ENCODE data around the gene CISH.

Gene CISH

DNA sequence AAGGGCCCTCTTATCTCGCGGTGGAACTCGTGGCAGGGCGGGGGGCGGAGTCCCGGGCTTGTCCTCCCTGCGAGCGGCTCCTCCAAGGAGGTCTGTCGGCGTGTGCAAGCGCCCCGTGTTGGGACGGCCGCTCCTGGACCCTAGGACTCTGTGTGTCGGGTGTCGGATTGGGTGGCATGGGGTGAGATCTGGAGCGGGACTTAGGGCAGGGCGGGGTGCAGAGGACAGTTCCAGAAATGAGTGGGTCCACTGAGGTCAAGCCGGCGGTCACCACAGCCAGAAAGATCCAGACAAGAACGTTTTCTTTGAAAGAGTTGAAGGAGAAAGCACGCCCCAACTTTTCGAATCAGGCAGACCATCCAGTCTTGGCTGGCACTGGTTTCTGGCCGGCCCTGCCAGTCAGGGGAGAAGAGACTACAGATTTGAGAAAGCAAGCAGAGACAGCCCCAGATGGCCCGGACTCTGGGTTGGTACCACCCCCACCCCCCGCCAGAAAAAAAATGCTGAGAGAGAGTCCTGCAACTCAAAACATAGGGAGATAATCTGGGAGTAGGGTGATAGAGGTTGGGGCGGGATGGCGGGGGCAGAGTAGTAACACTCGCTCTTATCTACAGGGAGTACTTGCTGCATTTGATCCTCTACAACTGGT is 784 bp upstream of the CISH start:
- DNase-seq = no peak

DNA sequence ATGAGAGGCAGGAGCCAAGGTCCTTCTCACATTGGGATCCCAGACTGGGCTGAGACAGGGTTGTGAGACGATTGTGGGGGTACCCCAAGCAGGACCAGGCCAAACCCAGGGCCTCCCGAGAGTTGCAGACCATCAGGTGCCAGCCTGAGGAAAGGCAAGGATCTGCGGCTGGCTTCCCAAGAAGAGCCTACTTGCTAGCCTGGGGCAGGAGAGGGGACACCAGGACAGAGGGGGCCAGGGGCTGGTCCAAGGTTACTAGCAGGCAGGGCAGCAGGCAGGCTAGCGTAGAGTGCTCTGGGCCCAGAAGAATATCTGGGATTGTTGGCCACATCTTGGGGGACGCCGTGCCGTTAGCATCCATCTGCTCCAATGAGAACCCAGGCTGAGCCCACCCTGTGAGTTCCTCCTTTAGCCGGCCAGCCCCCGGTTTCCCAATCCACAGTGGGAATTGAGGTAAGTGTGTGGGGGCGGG is 546 bp downstream of the CISH start:
- DNase-seq = no peak

DNA sequence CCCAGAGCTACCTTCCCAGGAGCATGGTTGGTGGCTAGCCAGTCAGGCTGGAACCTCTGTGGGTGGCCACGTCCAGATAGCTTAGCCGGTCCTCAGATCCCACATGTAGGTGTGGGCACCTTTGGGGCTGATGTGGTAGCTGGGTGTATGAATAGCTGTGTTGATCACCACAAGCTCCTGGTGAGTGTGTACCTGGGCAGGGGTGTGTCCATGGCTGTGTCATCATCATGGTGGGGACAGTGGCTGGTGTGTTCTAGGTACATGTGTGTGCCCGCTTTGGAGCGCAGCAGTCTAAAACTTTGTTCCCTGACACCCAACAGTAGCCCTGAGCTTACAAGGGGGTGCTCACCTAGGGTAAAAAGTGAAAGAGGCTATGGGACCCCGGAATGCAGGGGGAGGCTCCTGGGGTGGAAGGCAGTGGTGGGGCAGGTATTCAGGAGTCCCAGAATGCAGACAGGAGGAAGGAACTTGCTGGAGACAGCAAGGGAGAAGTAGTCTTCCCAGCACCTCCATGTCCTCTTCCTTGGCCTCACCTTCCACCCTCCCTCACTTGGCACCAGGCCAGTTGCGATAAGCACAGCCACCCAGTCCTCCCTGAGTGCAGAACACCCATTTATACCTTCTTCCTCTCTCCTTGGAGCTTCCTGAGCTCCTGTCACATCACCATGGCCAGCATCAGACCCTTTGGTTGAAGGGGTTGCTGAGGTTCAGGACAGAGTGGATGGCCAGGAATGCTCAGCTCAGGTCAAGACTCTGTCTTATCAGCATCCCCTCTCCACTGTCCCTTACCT is 1.2 kb downstream of the CISH start:
- DNase-seq = no peak

DNA sequence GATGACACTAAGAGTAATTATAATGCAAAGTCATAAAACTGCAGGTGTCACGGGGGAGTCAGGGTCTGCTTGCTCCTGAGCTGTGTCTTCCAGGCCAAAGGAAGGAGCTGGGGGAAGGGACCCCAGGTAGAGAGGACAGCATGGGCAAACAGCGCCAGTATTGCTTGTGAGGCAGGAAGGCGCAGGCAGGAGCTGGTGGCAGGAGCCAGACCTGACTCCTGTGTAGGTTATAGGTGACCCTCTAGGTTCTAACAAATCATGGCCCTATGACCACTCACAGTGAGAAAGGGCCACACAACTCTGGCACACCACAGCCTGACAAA is 1.9 kb downstream of the CISH start:
- DNase-seq = no peak

DNA sequence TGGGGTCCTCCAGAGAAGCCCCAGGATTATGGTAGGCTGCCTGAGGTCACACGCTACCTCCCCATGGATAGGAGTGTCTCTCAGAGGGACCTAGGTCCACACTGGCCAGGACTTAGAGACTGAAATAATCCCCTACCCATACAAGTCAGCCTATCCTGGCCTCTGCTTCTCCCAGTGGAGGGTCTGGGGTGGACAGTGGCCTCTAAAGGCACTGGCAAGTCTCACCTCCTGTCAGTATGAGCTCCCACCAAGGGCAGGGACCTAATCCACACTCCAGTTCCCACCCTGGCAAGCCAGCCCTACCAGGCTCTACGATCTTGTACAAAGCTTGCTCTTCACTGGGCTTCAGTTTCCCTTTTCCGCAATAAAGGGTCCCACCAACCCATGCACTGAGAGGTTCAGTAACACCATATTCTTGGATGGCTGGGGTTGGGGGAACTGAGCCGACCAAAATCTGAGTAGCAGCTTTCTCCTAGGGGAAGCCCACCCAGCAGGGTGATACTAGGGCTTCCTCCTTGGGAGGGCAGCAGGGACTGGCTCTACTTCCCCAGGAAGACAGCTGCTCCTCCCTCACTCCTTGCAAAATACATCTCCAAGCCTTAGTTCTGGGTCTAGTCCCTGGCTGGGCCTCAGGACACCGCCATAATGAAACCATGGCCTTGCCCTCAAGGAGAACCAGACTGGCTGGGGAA is 2.4 kb downstream of the CISH start:
- DNase-seq = no peak

DNA sequence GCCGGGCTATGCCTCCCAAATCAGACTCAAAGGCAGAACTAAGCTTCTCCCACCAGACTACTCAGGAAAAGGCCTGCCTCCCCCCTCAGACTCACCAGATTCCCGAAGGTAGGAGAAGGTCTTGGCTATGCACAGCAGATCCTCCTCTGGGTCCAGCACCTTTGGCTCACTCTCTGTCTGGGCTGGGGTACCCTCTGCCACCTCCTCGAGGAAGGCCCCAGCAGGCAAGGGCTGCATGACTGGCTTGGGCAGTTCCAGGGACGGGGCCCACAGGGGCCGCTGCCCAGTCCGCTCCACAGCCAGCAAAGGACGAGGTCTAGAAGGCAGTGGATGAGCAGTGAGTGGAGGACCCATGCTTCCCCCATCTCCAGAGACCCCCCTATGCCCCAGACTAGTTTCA is 3.3 kb downstream of the CISH start:
- DNase-seq = no peak

DNA sequence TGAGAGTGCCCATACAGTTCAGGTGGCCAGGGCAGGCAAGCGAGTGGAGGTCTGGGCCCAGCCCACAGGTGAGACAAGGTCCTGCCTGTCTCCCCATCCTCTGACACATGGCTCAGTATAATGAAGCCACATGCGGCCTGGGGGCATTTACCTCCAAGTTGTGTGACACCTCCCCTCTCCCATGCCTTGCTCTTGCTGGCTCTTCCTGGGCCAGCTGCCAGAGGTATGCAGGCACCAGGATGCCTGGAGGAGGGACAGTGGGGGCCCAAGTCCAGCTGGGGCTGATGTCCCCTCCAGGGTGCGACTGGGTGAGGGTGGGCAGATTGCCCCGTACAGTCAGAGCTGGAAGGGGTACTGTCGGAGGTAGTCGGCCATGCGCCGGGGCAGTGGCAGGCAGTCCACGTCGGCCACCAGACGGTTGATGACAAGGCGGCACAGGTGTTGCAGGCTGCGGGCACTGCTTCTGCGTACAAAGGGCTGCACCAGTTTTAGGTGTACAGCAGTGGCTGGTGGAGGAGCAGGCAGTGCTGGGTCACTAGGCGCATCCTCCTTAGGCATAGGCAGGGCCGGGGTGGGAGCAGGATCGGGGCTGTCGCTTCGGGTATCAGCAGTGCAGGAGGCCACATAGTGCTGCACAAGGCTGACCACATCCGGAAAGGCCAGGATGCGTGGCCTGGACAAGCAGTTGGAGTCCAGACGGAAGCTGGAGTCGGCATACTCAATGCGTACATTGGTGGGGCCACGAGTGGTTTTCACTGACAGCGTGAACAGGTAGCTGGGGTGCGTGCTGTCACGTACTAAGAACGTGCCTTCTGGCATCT is 4.1 kb downstream of the CISH start:
- DNase-seq = no peak

DNA sequence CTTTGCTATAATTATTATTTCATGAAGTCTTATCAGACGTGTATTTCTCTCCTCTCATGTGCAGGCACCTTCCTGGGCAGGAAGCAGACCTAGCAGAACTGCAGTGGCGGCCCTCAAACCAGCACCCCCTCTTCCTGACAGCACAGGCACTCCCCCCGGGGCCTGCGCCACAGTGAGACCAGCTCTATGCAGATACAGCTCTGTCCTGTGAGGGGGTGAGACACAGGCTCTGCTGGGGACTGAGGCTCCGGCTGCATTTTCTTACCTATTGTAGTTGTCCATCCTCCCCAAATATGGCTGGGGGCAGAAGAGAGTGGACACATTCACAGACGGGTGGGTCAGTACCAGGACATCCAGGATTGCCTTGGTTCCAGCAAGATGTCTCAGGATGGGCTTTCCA is 5.0 kb downstream of the CISH start:
- DNase-seq = no peak

DNA sequence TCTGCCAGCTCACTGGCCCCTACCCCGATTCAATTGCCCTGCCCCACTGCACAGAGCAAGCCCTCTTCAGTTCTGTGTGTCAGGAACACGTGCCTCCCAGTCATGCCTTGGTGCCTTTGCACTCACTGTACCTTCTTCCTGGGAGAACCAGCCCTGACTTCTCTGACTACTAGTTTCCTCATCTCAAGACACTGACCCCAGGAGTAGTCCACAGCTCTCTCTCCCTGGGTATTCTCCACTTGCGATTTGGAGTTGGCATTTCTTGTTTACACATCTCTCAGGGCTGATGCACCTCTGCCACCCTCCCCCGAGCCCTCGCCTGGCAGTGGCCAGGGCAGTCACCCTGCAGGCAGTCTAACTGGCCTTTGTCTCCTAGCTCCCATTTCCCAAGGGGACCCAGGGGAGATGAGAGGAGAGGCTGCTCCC is 5.7 kb downstream of the CISH start:
- DNase-seq = no peak

DNA sequence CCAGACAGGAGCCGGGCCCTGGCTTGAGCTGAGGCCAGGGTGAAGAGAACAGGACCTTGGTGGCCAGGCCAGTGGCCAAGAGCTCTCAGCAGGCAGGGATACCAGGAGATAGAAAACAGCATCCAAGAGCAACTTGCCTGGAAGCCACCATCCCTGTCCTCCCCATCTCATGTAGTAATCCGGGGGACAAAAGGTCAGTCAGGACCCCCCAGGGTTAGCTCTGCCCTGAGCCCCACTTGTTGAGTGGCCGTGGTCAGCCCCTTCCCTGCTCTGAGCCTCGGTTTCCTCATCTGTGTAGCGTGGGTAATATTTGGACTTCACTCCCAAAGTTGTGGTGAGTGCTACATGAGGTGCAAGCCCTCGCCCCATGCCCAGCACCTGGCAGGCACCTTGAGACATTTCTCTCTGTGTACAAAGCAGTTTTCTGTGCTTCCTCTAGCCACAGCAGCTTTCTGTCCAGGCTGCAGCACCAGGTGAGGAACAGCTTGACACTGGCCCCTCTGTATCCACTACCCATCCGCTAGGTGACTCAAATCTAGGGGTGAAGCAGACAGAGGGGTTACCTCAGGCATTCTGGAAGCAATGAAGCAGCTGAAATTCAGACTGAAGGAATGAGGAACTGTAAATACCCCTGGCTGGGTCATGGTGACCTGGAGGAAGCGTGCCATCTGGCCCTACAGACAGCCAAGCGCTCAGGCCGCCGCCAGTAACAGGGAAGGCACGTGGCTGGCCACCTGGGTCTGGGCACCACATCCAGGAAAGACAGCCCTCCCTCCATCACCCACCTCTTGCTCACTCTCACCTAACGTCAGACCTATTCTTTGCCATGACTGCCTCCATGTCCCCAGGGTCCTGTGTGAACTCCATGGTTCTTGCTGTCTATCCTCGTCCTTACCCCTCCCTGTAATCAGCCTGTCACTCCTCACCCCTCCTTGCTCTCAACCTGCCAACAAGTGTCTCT is 6.7 kb downstream of the CISH start:
- DNase-seq = no peak

DNA sequence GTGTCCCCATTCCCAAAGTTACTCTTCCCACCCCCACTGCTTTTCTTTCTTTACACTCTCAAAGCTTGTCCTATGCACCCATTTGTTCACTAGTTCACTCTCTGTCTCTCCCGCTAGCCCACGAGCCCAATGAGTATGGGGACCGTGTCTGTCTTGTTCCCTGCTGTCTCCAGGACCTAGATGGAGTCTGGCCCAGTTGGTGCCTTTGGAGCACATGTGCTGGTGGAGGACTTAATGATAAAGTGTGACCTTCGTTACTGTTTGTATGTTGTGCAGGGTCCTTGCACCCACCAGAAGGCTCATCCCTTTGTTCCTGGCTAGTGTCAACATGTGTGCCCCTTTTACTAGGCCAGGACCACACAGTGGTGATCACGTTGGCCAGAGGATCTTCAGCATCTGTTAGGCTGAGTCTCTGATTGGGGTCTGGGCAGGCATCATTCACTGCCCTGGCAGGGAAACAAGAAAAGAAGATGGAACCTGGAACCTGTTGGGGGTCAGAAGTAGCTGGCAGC is 7.4 kb downstream of the CISH start:
- no peak for DNase-seq

DNA sequence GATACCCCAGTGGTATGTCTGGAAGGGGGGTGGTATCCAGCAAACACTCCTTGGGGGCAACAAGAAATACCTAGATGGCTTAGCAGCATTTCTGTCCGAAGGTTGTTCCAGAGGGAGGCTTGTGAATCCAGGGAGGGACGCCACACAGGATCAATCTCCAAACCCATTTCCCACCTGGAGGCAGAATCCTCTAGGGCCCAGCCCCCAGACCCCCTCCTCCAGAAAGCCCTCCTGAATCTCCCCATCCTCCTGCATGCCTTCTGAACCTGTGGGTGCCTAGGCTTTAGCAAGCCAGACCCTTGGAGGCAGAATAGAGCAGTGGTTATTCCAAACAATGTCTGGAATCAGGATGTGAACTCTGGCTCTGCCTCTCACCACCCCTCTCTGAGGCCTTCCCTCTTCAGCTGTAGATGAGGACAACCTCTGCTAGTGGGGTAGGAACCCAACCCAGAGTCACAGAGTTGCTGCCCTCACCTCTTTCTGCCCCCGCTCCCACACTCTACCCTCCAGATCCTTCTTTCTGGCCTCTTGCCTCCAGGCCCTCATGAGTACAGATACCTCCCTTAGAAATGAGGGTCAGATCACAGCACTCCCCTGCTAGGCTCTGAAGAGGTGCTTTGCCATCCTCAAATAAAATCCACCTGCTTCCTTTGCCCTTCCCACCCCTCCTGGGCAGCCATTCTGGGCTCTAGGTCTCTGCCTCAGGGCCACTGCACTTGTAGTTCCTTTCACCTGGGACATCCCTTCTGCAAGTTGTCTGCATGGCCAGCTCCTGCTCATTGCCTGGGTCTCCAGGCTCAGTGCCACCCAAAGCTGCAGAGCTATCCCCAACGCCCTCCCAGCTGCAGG is 8.1 kb downstream of the CISH start:
- DNase-seq = no peak

DNA sequence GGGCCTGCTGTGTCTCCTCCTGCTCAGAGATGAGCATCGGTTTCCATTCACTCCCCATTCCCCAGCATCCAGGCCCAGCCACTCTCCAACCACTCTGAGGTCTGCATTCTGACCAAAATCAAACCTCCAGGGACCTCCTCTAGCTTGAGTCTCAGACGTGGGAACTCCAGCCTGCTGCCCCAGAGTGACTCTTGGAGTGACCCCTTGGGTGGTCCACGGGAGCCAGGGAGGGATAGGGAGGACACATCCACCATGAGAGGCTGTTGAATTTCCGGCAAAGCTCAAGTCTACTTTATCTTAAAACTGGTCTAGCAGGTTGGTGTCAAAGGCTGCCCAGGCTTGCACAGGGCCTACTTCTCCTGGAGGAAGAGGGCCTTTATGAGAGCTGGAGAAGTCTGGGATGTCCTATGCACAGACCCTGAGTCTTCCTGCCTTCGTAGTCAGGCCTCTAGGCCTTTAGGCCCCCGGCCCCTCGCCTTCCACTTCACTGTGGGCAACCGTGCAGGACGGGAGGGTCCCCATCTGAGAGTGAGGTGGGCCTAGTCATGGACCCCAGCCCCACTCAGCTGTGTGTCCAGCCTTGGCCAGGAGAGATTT is 8.9 kb downstream of the CISH start:
- no peak for DNase-seq

DNA sequence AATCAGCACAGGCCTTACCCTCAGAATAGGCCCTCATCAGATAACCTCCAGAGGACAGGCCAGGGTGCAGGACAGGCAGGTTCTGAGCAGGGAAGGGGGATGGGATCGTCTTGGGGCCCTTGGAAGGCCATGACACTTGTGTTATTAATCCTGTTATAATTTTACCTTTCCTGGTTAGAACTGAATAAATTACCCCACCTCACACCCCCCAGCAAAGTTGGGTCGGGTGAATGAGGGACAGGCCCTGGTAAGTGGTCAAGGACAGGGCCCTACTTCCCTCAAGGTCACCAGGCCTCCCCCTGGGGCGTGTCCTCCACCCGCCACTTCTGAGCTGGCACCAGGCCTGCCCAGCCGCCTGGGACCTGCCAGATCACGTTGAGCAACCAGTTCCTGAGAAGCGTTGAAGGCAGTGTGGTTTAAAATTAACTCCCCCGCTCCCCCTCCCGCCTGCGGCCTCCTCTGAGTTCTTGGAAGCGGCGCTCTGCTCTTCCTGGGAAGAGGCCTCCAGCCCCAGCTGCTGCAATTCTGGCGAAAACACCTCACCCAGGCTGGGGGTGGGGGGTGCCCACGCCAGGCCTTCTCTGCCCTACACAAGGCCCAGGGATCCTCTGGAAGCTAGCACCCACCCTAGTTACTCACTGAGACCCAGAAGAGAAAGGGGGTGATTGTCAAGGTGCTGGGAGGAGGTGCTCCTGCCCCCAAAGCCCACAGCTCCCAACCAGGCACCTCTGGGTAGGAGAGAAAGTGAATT is 10.6 kb downstream of the CISH start:
- peak; percentile 90 for DNase-seq

DNA sequence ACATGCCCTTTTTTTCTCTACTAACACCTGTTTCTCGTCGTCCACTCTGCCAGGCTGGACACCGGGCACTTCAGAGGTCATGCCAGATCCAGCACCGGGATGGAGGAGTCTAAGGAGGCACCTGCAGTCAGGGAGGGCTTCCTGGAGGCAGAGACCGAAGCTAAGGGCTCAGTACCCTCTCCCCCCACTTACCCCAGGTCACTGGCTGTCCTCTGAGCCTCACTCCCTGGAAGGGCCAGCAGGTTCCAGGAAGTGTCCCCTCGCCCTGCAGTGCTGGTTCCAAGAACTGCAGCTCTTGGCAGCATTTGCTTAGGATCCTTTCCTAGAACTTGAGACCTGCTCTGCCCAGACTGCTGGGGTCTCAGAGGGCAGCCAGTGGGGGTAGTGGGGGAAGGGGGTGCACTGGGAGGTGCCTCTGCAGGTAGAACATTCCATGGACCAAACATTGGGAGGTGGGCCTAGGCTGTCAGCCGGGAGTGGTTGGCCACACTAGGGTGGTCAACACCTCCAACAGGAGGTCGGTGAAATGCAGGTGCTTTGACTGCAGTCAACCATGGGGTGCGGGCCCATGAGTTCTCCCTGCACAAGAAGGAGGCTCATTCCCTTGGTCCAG is 11.3 kb downstream of the CISH start:
- no peak for DNase-seq

DNA sequence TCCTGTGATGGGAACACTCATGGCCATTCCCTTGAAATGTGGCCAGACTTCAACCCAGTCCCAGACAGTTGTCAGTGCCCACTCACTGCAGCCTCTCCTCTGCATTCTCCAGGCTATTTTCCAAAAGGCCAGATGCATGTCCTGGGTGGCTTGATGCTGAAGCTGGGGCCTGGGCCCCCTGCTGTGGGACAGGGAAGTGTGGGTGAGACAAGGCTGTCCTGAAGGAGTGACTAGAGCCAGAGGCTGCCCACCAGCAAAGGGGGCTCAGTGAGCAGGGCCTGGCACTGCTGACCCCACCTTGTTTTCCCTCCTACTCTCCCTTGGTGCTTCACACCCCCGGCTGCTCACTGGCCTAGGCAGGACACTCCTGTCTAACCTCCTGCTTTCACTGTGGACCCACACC is 11.9 kb downstream of the CISH start:
- no peak for DNase-seq

DNA sequence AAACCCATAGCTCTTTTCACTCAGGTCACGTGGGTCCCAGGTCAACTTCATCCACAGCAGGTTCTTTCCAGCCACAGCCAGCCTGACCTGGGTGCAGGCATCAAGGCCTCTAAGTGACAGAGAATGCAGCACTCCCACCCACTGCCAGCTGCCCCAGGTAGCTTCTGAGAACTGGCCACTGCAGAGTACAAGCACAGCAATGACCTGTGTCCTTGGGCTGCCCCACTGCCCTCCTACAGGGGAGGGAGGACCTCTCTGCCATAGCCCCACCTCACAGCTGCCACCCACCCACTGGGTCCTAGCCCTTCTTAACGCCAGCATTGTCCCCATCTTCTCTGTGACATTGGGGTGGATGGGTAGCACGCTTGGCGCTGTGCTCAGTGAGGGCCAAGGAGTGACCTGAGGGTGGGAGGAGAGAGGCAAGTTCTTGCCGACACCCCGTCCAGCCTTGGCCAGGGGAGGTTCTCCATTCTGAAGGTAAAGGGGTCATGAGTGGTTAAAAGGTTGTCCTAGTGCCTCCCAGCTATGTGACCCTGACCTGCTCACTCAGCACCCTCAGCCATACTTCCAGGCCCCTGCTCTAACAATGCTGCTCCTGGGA is 12.4 kb downstream of the CISH start:
- no peak for DNase-seq

DNA sequence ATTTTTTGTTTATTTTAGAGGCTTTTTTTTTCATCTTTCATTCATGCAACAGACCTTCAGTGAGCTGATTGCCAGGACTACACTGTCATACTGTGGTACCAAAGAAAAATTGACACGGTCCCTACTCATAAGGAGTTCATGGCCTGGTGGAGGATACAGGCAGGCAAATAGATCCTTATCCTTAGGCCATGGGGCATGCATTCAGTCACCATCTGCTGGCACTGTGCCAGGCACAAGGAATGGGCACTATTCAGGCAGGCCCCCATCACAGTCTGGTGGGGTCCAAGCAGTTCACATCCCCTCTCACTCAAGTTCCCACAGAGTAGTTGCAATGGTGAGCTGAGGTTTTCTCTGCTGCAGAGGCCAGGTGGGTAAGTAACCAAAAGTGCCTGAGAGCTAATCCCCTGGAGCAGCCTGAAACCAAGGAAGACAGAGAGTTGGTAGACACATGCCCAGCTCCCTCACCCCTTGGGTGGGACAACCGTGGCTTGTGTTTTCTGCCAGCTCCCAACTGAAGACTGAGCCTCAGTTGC is 17.3 kb downstream of the CISH start:
- no peak for DNase-seq
